Fibroblast of skin of back (primary cell): ENCODE data around the gene CLIC4.
"Not testable (repeated sequence)": the region's sequence is repeated elsewhere in the genome, so short reads cannot be mapped to it uniquely, and the experiment has no call there.

Experiments used
- DNase-seq: peaks from one replicate; pipeline ENCODE4 v3.0.0-alpha.2; 2013

Gene CLIC4

GRCh38 chr1:24773618-24774017 is 28.4 kb downstream of the CLIC4 start:
- DNase-seq = no peak

- DNase-seq = no peak
Measured at GRCh38 chr1:24775348-24775747, 30.1 kb downstream of the CLIC4 start.

- no peak for DNase-seq
Measured at GRCh38 chr1:24775916-24776315, 30.7 kb downstream of the CLIC4 start.

GRCh38 chr1:24776821-24777220 is 31.6 kb downstream of the CLIC4 start:
- DNase-seq = no peak

GRCh38 chr1:24778141-24778540 is 32.9 kb downstream of the CLIC4 start:
- DNase-seq = no peak

- not testable (repeated sequence) for DNase-seq
Measured at GRCh38 chr1:24779199-24779598, 34.0 kb downstream of the CLIC4 start.

- DNase-seq = no peak
Measured at GRCh38 chr1:24779689-24780464, 34.6 kb downstream of the CLIC4 start.

- not testable (repeated sequence) for DNase-seq
Measured at GRCh38 chr1:24780626-24781025, 35.4 kb downstream of the CLIC4 start.

- DNase-seq = no peak
Measured at GRCh38 chr1:24782689-24783088, 37.4 kb downstream of the CLIC4 start.

- no peak for DNase-seq
Measured at GRCh38 chr1:24783713-24784112, 38.5 kb downstream of the CLIC4 start.

GRCh38 chr1:24786191-24786590 is 40.9 kb downstream of the CLIC4 start:
- no peak for DNase-seq

- no peak for DNase-seq
Measured at GRCh38 chr1:24790490-24790889, 45.2 kb downstream of the CLIC4 start.

- peak; percentile 91 for DNase-seq
Measured at GRCh38 chr1:24793447-24794129, 48.3 kb downstream of the CLIC4 start.

- not testable (repeated sequence) for DNase-seq
Measured at GRCh38 chr1:24794130-24794502, 48.9 kb downstream of the CLIC4 start.

GRCh38 chr1:24795236-24795635 is 50.0 kb downstream of the CLIC4 start:
- DNase-seq = peak; percentile 44

GRCh38 chr1:24796524-24796923 is 51.3 kb downstream of the CLIC4 start:
- DNase-seq = no peak

GRCh38 chr1:24799242-24799641 is 54.0 kb downstream of the CLIC4 start:
- not testable (repeated sequence) for DNase-seq

GRCh38 chr1:24801176-24801575 is 55.9 kb downstream of the CLIC4 start:
- DNase-seq = no peak

GRCh38 chr1:24803220-24803619 is 58.0 kb downstream of the CLIC4 start:
- no peak for DNase-seq

GRCh38 chr1:24803987-24804530 is 58.8 kb downstream of the CLIC4 start:
- DNase-seq = no peak

- DNase-seq = peak; percentile 70
Measured at GRCh38 chr1:24805534-24806301, 60.5 kb downstream of the CLIC4 start.

- DNase-seq = no peak
Measured at GRCh38 chr1:24806588-24806987, 61.3 kb downstream of the CLIC4 start.

GRCh38 chr1:24811494-24811893 is 66.2 kb downstream of the CLIC4 start:
- not testable (repeated sequence) for DNase-seq
